Astrocyte of the hippocampus (primary cell): ENCODE data around the gene CCL4.
"Not testable (repeated sequence)": the region's sequence is repeated elsewhere in the genome, so short reads cannot be mapped to it uniquely, and the experiment has no call there.

Source experiments
- DNase-seq: peaks from one replicate; pipeline ENCODE4 v3.0.0; 2011; ENCODE audit warnings: low read depth, low spot score

The CCL4 gene

DNA sequence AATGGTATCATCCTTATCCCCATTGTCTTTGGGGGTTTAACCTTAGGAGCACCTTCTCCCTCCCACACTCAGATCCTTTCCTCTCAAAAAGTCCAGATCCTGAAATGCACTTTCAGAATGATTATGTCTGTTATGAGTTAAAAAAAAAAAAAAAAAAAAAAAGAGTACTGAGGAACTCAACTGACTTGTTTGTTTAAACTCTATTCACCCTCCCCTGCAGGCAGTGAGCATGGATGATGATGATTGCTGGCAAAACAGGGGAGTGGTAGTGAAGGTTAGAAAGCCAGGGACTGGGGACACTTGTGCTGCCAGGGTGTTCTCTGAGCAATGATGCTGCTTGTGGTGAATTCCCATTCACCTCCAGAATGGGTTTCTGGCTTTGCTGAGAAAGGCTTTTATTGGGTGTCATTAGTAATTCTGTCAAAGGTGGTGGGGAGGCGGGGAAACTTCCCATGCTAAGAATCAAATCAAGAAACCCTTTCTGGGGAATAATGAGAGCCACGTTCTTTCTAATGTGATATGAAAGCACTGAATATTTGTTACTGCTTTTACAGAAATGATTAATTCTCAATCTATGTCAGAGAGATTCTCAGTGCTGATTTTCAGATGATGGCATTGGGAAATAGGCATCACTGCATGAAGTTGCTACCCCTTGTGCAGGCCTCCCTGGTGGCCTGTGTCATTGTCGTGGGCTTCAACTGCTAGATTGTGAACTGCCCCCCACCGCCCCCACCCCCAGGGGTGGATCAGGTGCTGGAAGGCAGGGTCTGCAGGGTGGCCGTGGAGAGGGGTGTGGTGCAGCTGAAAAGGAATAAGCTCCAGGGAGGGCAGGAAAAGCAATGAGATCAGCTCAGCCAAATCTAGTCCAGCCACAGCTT, 14.1 kb downstream of the CCL4 start:
- peak; percentile 8 for DNase-seq

DNA sequence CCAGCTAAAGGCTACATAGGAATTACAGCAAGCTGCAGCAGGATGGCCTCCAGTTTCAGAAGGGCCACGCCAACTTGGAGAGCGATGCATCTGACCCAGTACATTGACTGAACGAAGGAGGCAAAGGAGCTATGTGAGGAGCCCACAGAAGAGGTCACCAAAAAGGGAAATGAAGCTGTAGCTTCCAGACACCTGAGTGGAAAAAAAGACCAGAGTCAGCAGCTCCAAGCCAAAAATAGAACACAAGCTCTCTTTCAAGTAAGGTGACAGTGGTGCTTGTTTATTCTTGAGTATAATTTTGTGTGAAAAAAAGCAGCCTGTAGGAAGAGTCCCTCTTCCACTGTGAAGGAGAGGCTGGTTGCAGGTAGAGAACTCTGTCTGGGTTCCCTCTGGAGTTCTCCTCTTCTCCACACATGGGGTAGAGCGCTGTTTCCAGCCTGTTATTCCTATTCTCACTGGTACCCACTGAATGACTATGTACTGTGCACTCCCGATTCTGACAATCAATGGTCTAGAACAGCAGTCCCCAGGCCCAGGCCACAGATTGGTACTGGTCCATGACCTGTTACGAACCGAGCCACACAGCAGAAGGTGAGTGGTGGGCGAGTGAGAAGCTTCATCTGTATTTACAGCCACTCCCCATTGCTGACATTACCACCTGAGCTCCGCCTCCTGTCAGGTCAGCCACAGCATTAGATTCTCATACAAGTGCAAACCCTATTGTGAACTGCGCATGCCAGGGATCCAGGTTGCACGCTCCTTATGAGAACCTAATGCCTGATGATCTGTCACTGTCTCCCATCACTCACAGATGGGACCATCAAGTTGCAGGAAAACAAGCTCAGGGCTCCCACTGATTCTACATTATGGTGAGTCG, 15.1 kb downstream of the CCL4 start:
- no peak for DNase-seq

- no peak for DNase-seq
Observed at GRCh38 chr17:36120221-36120620, 16.6 kb downstream of the CCL4 start.

DNA sequence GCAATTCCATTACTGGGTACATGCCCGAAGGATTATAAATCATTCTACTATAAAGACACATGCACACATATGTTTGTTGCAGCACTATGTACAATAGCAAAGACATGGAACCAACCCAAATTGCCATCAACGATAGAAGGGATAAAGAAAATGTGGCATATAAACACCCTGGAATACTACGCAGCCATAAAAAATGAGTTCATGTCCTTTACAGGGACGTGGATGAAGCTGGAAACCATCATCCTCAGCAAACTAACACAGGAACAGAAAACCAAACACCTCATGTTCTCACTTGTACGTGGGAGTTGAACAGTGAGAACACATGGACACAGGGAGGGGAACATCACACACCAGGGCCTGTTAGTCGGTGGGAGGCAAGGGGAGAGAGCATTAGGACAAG, 17.5 kb downstream of the CCL4 start:
- DNase-seq, result not testable (repeated sequence)

DNA sequence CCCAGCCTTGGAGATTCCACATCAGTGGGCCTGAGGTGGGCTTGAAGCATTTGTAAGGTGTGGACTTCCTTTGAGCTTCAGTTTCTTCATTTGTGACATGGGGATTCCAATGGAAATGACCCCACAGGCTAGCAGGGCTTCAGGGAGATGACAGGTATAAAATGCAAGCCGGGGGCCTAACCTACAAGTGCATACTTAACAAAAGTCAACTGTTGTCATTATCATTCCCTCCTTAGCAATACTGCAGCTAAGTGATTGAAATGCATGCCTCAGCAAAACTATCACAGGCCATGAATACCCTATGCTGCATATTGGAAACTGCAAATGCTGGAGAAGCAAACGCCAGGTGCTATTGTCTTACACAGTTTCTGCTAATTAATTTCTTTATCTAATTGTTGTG, 19.8 kb downstream of the CCL4 start:
- no peak for DNase-seq

DNA sequence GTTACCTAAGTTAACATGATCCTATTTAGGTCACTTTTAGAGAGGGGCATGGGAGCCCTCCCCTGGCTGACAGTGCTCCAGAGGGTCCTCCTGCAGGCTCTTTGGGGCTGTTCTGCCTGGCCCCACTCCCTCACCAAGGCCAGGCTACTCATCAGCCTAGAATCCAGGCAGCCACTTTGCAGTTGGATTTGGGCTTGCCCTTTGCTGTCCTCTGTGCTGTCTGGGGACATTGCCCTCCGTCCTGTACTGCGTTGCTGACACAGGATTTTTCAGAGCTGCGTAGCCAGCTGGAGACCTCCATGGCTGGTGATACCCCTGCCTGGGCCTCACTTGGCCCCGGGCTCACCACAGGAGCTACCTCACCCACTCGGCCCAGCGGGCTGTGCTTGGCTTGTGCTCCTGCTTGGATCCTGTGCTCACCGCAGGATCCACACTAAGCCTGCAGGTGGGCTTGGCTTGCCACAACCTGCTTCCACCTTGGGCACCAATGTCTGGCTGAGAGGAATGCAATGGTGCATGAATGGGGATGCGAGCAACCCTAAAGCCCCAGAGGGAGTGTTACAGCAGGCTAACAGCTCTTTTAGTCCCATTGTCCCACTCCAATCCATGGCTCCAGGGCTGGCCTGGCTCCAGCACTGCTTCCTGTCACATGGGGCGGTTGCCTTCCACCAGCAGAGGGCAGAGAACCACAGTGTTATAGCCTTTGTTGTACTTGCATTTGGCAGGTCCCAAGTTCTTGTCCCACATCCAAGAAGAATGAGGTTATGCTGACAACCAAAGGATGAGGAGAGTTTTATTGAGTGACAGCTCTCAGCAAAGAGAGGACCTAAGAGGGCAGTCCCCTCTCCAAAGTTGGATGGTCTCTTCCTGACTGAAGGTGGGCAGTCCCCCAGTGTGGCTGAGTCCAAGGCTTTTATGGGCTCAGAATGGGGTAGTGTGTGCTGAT, 21.5 kb downstream of the CCL4 start:
- DNase-seq, result no peak

DNA sequence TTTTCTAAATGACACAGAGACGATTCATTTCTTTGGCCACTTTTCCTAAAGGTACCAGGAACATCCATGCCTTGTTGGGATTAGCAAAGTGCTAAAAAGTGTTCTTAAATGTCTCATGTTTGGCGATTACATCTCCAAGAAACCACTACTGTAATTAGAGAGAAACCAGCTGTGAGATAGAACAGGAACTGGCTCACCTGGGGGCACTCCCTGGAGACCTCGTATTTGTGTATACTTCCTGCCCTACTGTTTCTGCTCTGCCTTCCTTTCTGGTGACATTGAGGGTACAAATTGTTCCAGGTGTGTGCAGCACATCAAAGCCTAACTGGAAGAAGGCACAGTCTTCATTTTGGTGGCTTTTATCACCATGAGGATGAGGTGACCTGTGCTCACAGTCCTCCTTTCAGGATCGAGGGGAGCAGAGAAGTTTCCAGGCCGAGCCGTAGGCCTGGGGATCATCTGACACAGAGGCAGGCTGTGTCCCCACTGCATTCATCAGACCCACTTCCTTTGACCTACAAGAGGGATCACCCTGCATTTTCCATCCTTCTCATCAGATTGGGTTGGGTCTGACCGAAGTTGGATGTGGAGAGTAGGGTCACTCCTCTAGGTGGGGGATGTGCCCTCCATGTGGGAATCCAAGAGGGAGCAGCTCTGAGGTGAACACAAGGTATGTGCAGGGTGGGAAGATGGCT, 23.7 kb downstream of the CCL4 start:
- DNase-seq, result no peak

DNA sequence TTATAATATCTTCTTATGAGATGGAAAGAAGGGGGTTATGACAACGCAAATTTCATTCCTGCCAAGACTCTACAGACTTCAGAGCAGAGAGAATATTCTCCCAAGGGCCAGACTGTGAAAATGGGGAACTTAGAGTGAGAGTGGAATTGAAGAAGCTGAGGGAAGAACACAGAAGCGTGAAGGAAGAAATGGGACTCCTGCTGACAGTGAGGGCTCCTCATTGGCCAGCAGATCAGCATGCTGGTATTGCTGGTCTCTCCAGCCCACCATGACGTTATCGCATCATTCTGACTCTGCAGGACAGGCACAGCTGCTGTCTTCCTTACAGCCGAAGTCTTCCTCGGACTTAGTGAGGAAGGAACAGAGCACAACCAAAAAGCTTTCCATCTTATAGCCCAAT, 24.3 kb downstream of the CCL4 start:
- DNase-seq, result no peak

GRCh38 chr17:36128411-36128978, 24.9 kb downstream of the CCL4 start:
- DNase-seq, result peak; percentile 17

- no peak for DNase-seq
Observed at GRCh38 chr17:36129616-36130015, 26.0 kb downstream of the CCL4 start.

- no peak for DNase-seq
Observed at GRCh38 chr17:36130346-36130745, 26.7 kb downstream of the CCL4 start.

DNA sequence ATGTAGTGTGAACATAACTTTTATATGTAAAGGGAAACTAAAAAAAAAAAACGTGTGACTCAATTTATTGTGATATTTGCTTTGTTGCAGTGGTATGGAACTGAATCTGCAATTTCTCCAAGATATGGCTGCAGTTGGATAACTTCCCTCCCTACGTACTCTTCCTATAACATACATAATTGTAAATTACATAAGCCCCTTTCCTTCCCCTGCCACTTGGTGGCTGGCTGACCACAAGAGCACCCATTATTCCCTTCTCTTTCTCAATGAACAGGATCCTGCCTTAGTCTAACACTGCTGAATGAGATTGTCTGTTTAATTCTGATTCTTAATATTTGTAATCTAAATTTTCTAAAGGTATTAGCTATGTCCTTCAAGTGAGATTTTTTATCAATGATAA, 27.8 kb downstream of the CCL4 start:
- no peak for DNase-seq

DNA sequence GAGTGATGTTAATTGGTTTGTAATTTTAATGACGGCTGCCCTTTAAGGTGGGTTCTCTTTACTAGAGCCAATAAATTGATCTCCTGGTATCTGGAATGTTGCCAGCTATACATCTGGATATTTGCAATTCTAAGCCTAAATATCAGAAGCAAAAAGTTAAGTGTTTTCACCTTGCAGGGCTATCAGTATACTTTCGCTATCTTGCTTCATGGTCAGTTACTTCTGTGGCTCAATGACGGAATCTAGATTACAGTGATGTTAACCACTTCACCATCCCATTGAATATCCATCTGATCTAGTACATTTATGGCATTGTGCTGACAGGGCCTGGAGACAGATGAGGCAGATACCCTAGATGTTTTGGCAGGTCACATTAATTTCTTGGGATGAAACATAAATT, 28.3 kb downstream of the CCL4 start:
- DNase-seq, result no peak

DNA sequence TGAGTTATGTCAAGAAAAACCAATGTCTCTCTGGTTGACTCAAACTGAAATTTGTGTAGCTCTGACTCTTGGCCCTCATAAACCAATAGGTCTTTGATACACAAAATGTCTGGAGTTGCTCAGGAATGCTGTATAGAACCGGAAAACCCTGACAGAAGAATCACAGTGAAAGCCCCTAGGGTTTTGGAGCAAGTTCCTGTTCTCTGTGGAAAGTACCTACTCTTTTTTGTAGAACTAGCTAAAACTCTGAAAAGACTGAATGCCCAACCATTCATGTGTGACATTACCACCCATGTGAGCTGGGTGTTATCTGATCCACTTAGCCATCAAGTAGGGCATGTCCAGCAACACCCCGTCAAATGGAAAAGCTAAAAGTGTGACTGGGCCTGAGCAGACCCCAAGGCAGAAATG, 28.8 kb downstream of the CCL4 start:
- DNase-seq, result no peak

DNA sequence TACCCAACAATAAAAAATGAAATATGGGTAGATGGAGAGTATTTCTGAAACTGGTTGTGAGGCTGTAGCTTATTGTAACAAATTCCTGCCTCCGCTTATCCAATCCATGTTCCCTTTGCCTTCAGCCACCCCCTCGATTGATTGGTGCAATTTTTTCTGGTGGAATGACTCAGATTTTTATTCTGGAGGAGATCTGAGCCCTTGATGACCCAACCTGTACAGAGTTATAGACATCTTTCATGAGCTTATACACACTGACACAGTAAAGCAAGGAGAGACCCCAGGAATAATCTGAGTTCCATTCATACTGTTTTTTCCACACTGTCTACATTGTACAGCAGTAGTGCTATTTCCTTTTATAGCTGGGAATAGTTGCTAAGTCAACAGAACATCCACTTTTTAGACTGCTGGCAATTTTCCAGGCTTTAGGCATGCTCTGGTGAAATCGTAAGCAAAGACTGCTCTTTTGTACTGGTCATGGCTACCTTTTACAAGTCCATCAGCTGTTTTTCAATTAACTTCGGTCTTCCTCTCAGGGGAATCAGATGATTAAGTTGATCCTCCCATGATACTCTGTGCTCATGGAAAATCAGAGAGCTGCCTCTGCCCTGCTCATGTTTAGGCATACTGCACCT, 30.1 kb downstream of the CCL4 start:
- DNase-seq, result peak; percentile 50

- DNase-seq, result no peak
Observed at GRCh38 chr17:36135465-36135864, 31.8 kb downstream of the CCL4 start.

DNA sequence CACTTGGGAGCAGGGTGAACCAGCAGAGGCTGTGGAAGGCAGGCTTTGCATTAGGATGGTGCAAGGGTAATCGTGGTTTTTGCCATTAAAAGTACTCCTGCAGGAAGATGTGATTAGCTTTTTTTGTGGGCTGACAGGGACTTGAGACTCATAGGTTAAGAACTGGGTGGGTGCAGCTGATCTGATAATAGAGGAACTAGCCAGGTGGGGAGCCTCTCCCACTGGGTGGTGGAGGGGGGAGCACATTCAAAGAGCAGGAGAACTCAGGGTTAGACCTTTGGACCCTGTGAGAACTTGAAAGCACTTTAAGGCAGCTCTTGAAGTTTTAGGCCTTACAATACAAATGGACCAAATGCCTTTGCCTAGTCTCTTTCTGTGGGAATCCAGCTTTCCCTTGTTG, 32.4 kb downstream of the CCL4 start:
- DNase-seq, result no peak

GRCh38 chr17:36136439-36136838, 32.8 kb downstream of the CCL4 start:
- no peak for DNase-seq

DNA sequence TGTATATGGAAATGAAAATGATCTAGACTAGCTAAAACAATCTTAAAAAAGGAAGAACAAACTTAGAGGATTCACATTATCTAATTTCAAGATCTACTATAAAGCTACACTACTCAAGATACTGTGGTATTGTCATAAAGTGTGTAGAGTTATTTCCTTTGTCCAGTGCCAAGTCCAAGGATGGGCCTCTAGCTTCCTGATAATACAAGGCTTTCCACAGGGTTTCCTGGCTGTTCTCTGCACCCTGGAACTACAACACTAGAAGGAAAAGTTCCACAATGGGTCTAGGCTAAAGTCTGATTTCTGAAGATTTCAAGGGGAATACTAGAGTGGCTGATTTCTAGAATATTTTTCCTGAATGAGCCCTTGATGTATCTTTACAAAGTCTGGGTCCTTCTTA, 38.6 kb downstream of the CCL4 start:
- DNase-seq, result no peak

- DNase-seq, result no peak
Observed at GRCh38 chr17:36142806-36143205, 39.2 kb downstream of the CCL4 start.
